Keratinocyte (primary cell): ENCODE results near the gene DSG1. TPM values are rescaled to one million over a fixed set of nuclear protein-coding genes. Genes with fewer than 3 reads are reported as not detected.

ENCODE experiments used
- DNase-seq: peaks from one replicate; pipeline ENCODE4 v3.0.0-alpha.2; 2011; ENCODE audit warnings: low read depth, missing footprints, low spot score
- FAIRE-seq: peaks from 2 replicates; lab custom pipeline; 2011; peaks lifted over from hg19 to GRCh38; lab: Jason Lieb, UNC
- H2AFZ ChIP-seq: 2 replicates; pipeline ENCODE4 v1.6.0; 2012; ENCODE audit warnings: low read length, control low read depth, inconsistent platforms; ENCODE audit not compliant: control insufficient read depth
- H3K27ac ChIP-seq: 2 replicates; pipeline ENCODE4 v1.5.1; 2011; ENCODE audit warnings: low read length; ENCODE audit not compliant: control insufficient read depth, insufficient read depth
- H3K27me3 ChIP-seq: 3 replicates; pipeline ENCODE4 v1.6.0; 2011; ENCODE audit warnings: low read length; ENCODE audit not compliant: control insufficient read depth, insufficient read depth; ENCODE audit errors: extremely low read depth
- H3K36me3 ChIP-seq, 2 experiments: 2 replicates in 1 of 2; 3 replicates in 1 of 2; pipeline ENCODE4 v1.5.1; 2011; ENCODE audit warnings: low read length in 2 of 2, mild to moderate bottlenecking in 1 of 2; ENCODE audit not compliant: control insufficient read depth in 2 of 2, insufficient read depth in 2 of 2; ENCODE audit errors: extremely low read depth in 1 of 2
- H3K4me1 ChIP-seq: 3 replicates; pipeline ENCODE4 v1.5.1; 2011; ENCODE audit warnings: low read length; ENCODE audit not compliant: control insufficient read depth, insufficient read depth; ENCODE audit errors: extremely low read depth
- H3K4me2 ChIP-seq: 3 replicates; pipeline ENCODE4 v1.6.0; 2011; ENCODE audit warnings: low read depth, low read length; ENCODE audit not compliant: control insufficient read depth, insufficient read depth; ENCODE audit errors: extremely low read depth
- H3K4me3 ChIP-seq, 3 experiments: fragments of 200-600 bp in 1 of 3; sonication (generic) in 1 of 3; 2 replicates in 2 of 3; 3 replicates in 1 of 3; pipeline ENCODE4 v1.5.1; 2011 to 2016; ENCODE audit warnings: low read length in 3 of 3, mild to moderate bottlenecking in 3 of 3, control low read depth in 2 of 3, inconsistent platforms in 1 of 3, low read depth in 1 of 3, mixed read lengths in 1 of 3, mixed run types in 1 of 3, moderate library complexity in 1 of 3; ENCODE audit not compliant: control insufficient read depth in 2 of 3, insufficient read depth in 2 of 3; ENCODE audit errors: extremely low read depth in 1 of 3
- H3K79me2 ChIP-seq: 2 replicates; pipeline ENCODE4 v1.6.0; 2012; ENCODE audit warnings: low read length; ENCODE audit not compliant: control insufficient read depth, insufficient read depth
- H3K9ac ChIP-seq: 3 replicates; pipeline ENCODE4 v1.6.0; 2011; ENCODE audit warnings: low read length; ENCODE audit not compliant: control insufficient read depth, insufficient read depth; ENCODE audit errors: extremely low read depth
- H3K9me1 ChIP-seq: 3 replicates; pipeline ENCODE4 v1.6.0; 2011; ENCODE audit warnings: low read length; ENCODE audit not compliant: control insufficient read depth, insufficient read depth; ENCODE audit errors: extremely low read depth
- H3K9me3 ChIP-seq: 2 replicates; pipeline ENCODE4 v1.5.1; 2012; ENCODE audit warnings: low read depth, low read length; ENCODE audit not compliant: control insufficient read depth
- H4K20me1 ChIP-seq: 3 replicates; pipeline ENCODE4 v1.6.0; 2011; ENCODE audit warnings: low read length; ENCODE audit not compliant: control insufficient read depth, insufficient read depth; ENCODE audit errors: extremely low read depth
- CTCF ChIP-seq, 3 experiments: IDR thresholded peaks in 1 of 3; conservative IDR thresholded peaks in 1 of 3; optimal IDR thresholded peaks in 1 of 3; 2 replicates in 2 of 3; 3 replicates in 1 of 3; pipeline versions ENCODE3 to v1.5.1; 2011; ENCODE audit warnings: low read length in 3 of 3, mild to moderate bottlenecking in 3 of 3, moderate library complexity in 2 of 3, control low read depth in 1 of 3, inconsistent platforms in 1 of 3; ENCODE audit not compliant: insufficient read depth in 2 of 3; ENCODE audit errors: extremely low read depth in 1 of 3
- EZH2 ChIP-seq: IDR thresholded peaks from one replicate; pipeline ENCODE4 v1.6.1; 2012; ENCODE audit warnings: inconsistent platforms, mild to moderate bottlenecking, low read length, moderate library complexity
- dilution Hi-C: fragments of 300-500 bp; cut with MboI; formaldehyde crosslinking; loops from one replicate; pipeline ENCODE4 v1.7.0; 2020; ENCODE audit warnings: low sequenced_read_pairs; ENCODE audit not compliant: extremely low pct_ligation_motif_present
- polyA plus RNA-seq, 5 experiments: library from polyadenylated mRNA; depleted of rRNA in 3 of 5; stranded (reverse) in 3 of 5; stranded (forward) in 1 of 5; unstranded in 1 of 5; fragments of >200 nt; gene quantifications; 1 replicate in 1 of 5; 2 replicates in 3 of 5; 3 replicates in 1 of 5; pipeline versions ENCODE4 v1.2.1 to v1.2.3, GENCODE V29; 2011 to 2012; ENCODE audit warnings: missing spikeins in 2 of 5, low read depth in 1 of 5, low replicate concordance in 1 of 5

DSG1 gene
- polyA plus RNA-seq, 1 donor (not counting 4 experiments of a cell fraction or from before 2014, with no cell fraction given), result 27.6 TPM

- H3K4me3 ChIP-seq, result no peak overlapping the region
- H3K9ac ChIP-seq, result no peak overlapping the region
- no peak overlapping the region for H3K4me2 ChIP-seq
- TF ChIP-seq EZH2 (no peak), CTCF (optimal IDR thresholded peaks at IDR 0.05 in 1 of 3, IDR thresholded peaks at IDR 0.05 in 1 of 3, conservative IDR thresholded peaks at IDR 0.05 in 1 of 3; ENCODE audit: extremely low read depth in 1 of 3, insufficient read depth in 2 of 3, low read length in 3 of 3) (no peak)
- no peaks in the 10 kb centered on the region for H3K36me3 ChIP-seq
- no peaks in the 10 kb centered on the region for H3K27me3 ChIP-seq
- dilution Hi-C loops, result no loop called here
- no peaks in the 10 kb centered on the region for H3K9me1 ChIP-seq
- FAIRE-seq, result no peak
- H3K4me1 ChIP-seq, result peaks cover 10% of the 10 kb centered on the region
- H4K20me1 ChIP-seq, result no peaks in the 10 kb centered on the region
- no peak overlapping the region for H3K27ac ChIP-seq
- no peak for DNase-seq
- H2AFZ ChIP-seq, result no peak overlapping the region
- no peaks in the 10 kb centered on the region for H3K79me2 ChIP-seq
- no peaks in the 10 kb centered on the region for H3K9me3 ChIP-seq
Measured at GRCh38 chr18:31269566-31269965, 48.4 kb upstream of the DSG1 start.

DNA sequence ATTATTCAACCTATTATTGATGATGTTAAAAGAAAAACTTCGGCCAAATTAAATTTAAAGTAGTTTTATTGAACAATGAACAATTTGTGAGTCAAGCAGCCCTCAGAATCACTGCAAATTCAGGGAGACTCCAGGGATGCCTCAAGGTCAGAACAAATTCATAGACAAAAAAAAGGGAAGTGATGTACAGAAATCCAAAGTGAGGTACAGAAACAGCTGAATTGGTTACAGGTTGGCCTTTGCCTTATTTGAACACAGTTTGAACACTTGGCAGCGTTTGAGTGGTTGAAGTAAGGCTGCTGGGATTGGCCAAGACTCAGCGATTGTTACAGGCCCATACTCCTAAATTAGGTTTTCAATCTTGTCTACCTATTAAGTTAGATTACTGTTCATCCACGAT is 47.4 kb upstream of the DSG1 start:
- TF ChIP-seq CTCF (optimal IDR thresholded peaks at IDR 0.05 in 1 of 3, IDR thresholded peaks at IDR 0.05 in 1 of 3, conservative IDR thresholded peaks at IDR 0.05 in 1 of 3; ENCODE audit: extremely low read depth in 1 of 3, insufficient read depth in 2 of 3, low read length in 3 of 3), result no peak
- no peak for TF ChIP-seq EZH2
- H3K27me3 ChIP-seq, result no peaks in the 10 kb centered on the region
- no peaks in the 10 kb centered on the region for H4K20me1 ChIP-seq
- FAIRE-seq, result no peak
- no peak overlapping the region for H3K9ac ChIP-seq
- H3K79me2 ChIP-seq, result no peaks in the 10 kb centered on the region
- no peak overlapping the region for H3K4me3 ChIP-seq
- no peaks in the 10 kb centered on the region for H3K9me1 ChIP-seq
- no peak overlapping the region for H3K27ac ChIP-seq
- no peaks in the 10 kb centered on the region for H3K36me3 ChIP-seq
- peaks cover 20% of the 10 kb centered on the region for H3K4me1 ChIP-seq
- H3K4me2 ChIP-seq, result no peak overlapping the region
- no peaks in the 10 kb centered on the region for H3K9me3 ChIP-seq
- no peak overlapping the region for H2AFZ ChIP-seq
- dilution Hi-C loops, result no loop called here
- DNase-seq, result no peak
